K562 (cell line): ENCODE measurements around the gene EXTL1. TPM values are rescaled to one million over a fixed set of nuclear protein-coding genes. Genes with fewer than 3 reads are reported as not detected.

Source experiments
- ATAC-seq: fragments of 200-7000 bp; cut with Tn5 transposase; 3 replicates; pipeline ENCODE4 v1.9.1; 2020; ENCODE audit warnings: moderate library complexity
- BruUV-seq: library from RNA; stranded (reverse); fragments of 400-500 nt; replicated peaks from 2 replicates; lab custom pipeline; 2021; lab: Mats Ljungman, UMichigan
- CTCF ChIA-PET: fragments of 300-600 bp; formaldehyde crosslinking; extraction: SDS; loops from one replicate; lab custom pipeline; 2021; ENCODE audit warnings: low intra/inter-chr PET ratio; lab: Yijun Ruan, JAX
- POLR2A ChIA-PET: fragments of 300-600, 350-650 bp; sonication (Branson Sonifier 250); formaldehyde crosslinking; extraction: SDS; loops from one replicate; lab custom pipeline; 2021; ENCODE audit warnings: antibody characterized with exemption, inconsistent platforms; lab: Yijun Ruan, JAX
- DNase-seq, 4 experiments: peaks; one replicate each; pipeline versions ENCODE4 v3.0.0 to v3.0.0-alpha.2; 2011 to 2018; ENCODE audit warnings: low spot score in 3 of 4, mixed read lengths in 3 of 4; ENCODE audit errors: extremely low read depth in 1 of 4
- FAIRE-seq: peaks from 2 replicates; lab custom pipeline; 2011; peaks lifted over from hg19 to GRCh38; lab: Jason Lieb, UNC
- H2AFZ ChIP-seq: 2 replicates; pipeline ENCODE4 v1.6.0; 2011; ENCODE audit warnings: low read depth, low read length, control low read depth, inconsistent platforms
- H3K27ac ChIP-seq: fragments of 200-600 bp; 3 replicates; pipeline ENCODE4 v1.8.0; 2011; ENCODE audit warnings: low read depth, mild to moderate bottlenecking, control low read depth, inconsistent platforms, low read length, moderate library complexity, mixed read lengths; ENCODE audit errors: extremely low read depth
- H3K27me3 ChIP-seq, 2 experiments: fragments of 300-600 bp in 1 of 2; 2 replicates in 1 of 2; 3 replicates in 1 of 2; pipeline versions ENCODE4 v1.6.0 to v1.8.0; 2011; ENCODE audit warnings: inconsistent platforms in 2 of 2, low read length in 2 of 2, mild to moderate bottlenecking in 1 of 2, mixed read lengths in 1 of 2, moderate library complexity in 1 of 2; ENCODE audit not compliant: control insufficient read depth in 2 of 2, insufficient read depth in 2 of 2
- H3K36me3 ChIP-seq: fragments of 300-600 bp; 3 replicates; pipeline ENCODE4 v1.8.0; 2011; ENCODE audit warnings: mild to moderate bottlenecking, low read length, inconsistent platforms; ENCODE audit not compliant: control insufficient read depth, insufficient read depth
- H3K4me1 ChIP-seq, 2 experiments: fragments of 200-600 bp in 1 of 2; replicated peaks in 1 of 2; 2 replicates in 1 of 2; 3 replicates in 1 of 2; pipeline versions ENCODE4 v1.5.1 to v1.8.0; 2011; ENCODE audit warnings: inconsistent platforms in 2 of 2, low read length in 2 of 2, mild to moderate bottlenecking in 1 of 2, mixed read lengths in 1 of 2, moderate library complexity in 1 of 2; ENCODE audit not compliant: control insufficient read depth in 2 of 2, insufficient read depth in 2 of 2
- H3K4me2 ChIP-seq: 2 replicates; pipeline ENCODE4 v1.6.1; 2011; ENCODE audit warnings: low read length, control low read depth, inconsistent platforms, mixed read lengths; ENCODE audit not compliant: insufficient read depth
- H3K4me3 ChIP-seq: fragments of 200-600 bp; sonication (generic), shearing (Covaris generic); 2 replicates; pipeline ENCODE4 v1.5.1; 2016; ENCODE audit warnings: control low read depth, inconsistent platforms
- H3K79me2 ChIP-seq: fragments of 200-600 bp; 3 replicates; pipeline ENCODE4 v1.8.0; 2011; ENCODE audit warnings: low read length, inconsistent platforms; ENCODE audit not compliant: control insufficient read depth, insufficient read depth
- H3K9ac ChIP-seq, 2 experiments: 2 replicates each; pipeline versions ENCODE4 v1.6.0 to v1.6.1; 2011; ENCODE audit warnings: low read depth in 2 of 2, low read length in 2 of 2, control low read depth in 1 of 2, inconsistent platforms in 1 of 2, mild to moderate bottlenecking in 1 of 2, mixed read lengths in 1 of 2; ENCODE audit not compliant: insufficient read depth in 1 of 2
- H3K9me1 ChIP-seq: one replicate; pipeline ENCODE4 v1.6.0; 2011; ENCODE audit warnings: inconsistent platforms, mild to moderate bottlenecking, low read length, moderate library complexity; ENCODE audit not compliant: control insufficient read depth, insufficient read depth
- H3K9me3 ChIP-seq: replicated peaks from 2 replicates; pipeline ENCODE4 v1.5.1; 2011; ENCODE audit warnings: low read depth, low read length, inconsistent platforms; ENCODE audit not compliant: control insufficient read depth, insufficient read depth
- H4K20me1 ChIP-seq: replicated peaks from 2 replicates; pipeline ENCODE4 v1.6.1; 2011; ENCODE audit warnings: low read length, inconsistent platforms, mixed read lengths; ENCODE audit not compliant: control insufficient read depth, insufficient read depth
- BHLHE40 ChIP-seq: IDR thresholded peaks from 2 replicates; pipeline ENCODE4 v1.6.1; 2011; ENCODE audit warnings: low read length, improper control_type of control experiment
- CEBPB ChIP-seq: fragments of 450-650 bp; IDR thresholded peaks from 2 replicates; pipeline ENCODE4 v1.6.1; 2016; ENCODE audit warnings: missing genetic modification characterization, missing compliant biosample characterization
- EGR1 ChIP-seq: fragments of 450-650 bp; conservative IDR thresholded peaks from 2 replicates; pipeline ENCODE4 v1.6.1; 2017; ENCODE audit warnings: mild to moderate bottlenecking
- HNRNPH1 ChIP-seq: fragments of 200-400 bp; formaldehyde crosslinking; optimal IDR thresholded peaks from 2 replicates; pipeline ENCODE3; 2017; ENCODE audit warnings: low read depth, mild to moderate bottlenecking, low read length, moderate library complexity
- JUND ChIP-seq, 2 experiments: IDR thresholded peaks; 2 replicates in 1 of 2; 3 replicates in 1 of 2; pipeline ENCODE4 v1.6.1; 2011; ENCODE audit warnings: borderline replicate concordance in 2 of 2, low read depth in 2 of 2, low read length in 2 of 2, improper control_type of control experiment in 1 of 2, missing biosample characterization in 1 of 2, missing genetic modification characterization in 1 of 2, missing genetic modification reagents in 1 of 2
- KDM1A ChIP-seq, 2 experiments: fragments of 450-650 bp; IDR thresholded peaks; 2 replicates each; pipeline ENCODE4 v1.6.1; 2016; ENCODE audit warnings: mild to moderate bottlenecking in 2 of 2
- LARP7 ChIP-seq: fragments of 450-650 bp; IDR thresholded peaks from 2 replicates; pipeline ENCODE4 v1.6.1; 2016
- MYC ChIP-seq, 2 experiments: fragments of 250-450 bp in 1 of 2; sonication (Bioruptor Pico) in 1 of 2; IDR thresholded peaks; 2 replicates each; pipeline versions ENCODE4 v1.5.1 to v1.6.1; 2012 to 2021; ENCODE audit warnings: low read depth in 2 of 2, borderline replicate concordance in 1 of 2, improper control_type of control experiment in 1 of 2, low read length in 1 of 2, mild to moderate bottlenecking in 1 of 2, moderate library complexity in 1 of 2
- POLR2H ChIP-seq: IDR thresholded peaks from 2 replicates; pipeline ENCODE4 v1.6.1; 2016; ENCODE audit warnings: missing genetic modification characterization, low read depth, mild to moderate bottlenecking, control low read depth, missing compliant biosample characterization, moderate library complexity
- PRPF4 ChIP-seq: fragments of 200-400 bp; formaldehyde crosslinking; IDR thresholded peaks from one replicate; pipeline ENCODE4 v1.6.1; 2017; ENCODE audit warnings: low read length, low read depth, mild to moderate bottlenecking; ENCODE audit not compliant: insufficient read depth, poor library complexity, severe bottlenecking
- ZC3H4 ChIP-seq: sonication (generic); formaldehyde crosslinking; IDR thresholded peaks from 2 replicates; pipeline ENCODE4 v1.9.0; 2021; ENCODE audit warnings: missing genetic modification reagents, borderline replicate concordance
- ZNF146 ChIP-seq: IDR thresholded peaks from one replicate; pipeline ENCODE4 v1.6.1; 2018; ENCODE audit warnings: missing compliant biosample characterization; ENCODE audit not compliant: unreplicated experiment
- WGBS: fragments of 100-300 bp; shearing (Covaris generic); methylation state at CpG from one replicate; pipeline ENCODE4 v1.1.6; 2016; ENCODE audit warnings: low coverage, mixed read lengths; ENCODE audit not compliant: insufficient coverage; ENCODE audit errors: missing lambda C conversion rate; 5-methylcytosine and 5-hydroxymethylcytosine counted together
- in situ Hi-C: fragments of 300-500 bp; cut with MboI; formaldehyde crosslinking; loops from 4 replicates; pipeline ENCODE4 v1.15.0; 2018; ENCODE audit warnings: inconsistent platforms, mixed read lengths
- intact Hi-C: fragments of 100-400 bp; cut with micrococcal nuclease; formaldehyde crosslinking; loops from 2 replicates; pipeline ENCODE4 v1.14.2; 2022
- polyA plus RNA-seq, 8 experiments: library from polyadenylated mRNA; depleted of rRNA in 4 of 8; stranded (reverse) in 5 of 8; unstranded in 3 of 8; fragments of >200 nt; fragmentation: Nextera tagmentation in 2 of 8; fragmentation: Illumina TruSeq in 1 of 8; extraction: Ambion mirVana in 2 of 8; extraction: Trizol in 1 of 8; gene quantifications; 2 replicates each; pipeline versions ENCODE4 v1.2.1 to v1.2.3, GENCODE V29; 2011 to 2014; ENCODE audit warnings: inconsistent platforms in 1 of 8, missing spikeins in 1 of 8
- total RNA-seq, 7 experiments: library from RNA; depleted of rRNA in 6 of 7; stranded (reverse); fragments of >200 nt in 6 of 7; fragmentation: Illumina TruSeq in 2 of 7; extraction: Trizol in 2 of 7; gene quantifications; 2 replicates each; pipeline versions ENCODE4 v1.2.1 to v1.2.3, GENCODE V29; 2011 to 2021; ENCODE audit warnings: low replicate concordance in 1 of 7
- TF ChIP-seq, protein P1 (sequence below): fragments of 450-650 bp; IDR thresholded peaks from 2 replicates; pipeline ENCODE4 v1.7.1; 2018; ENCODE audit warnings: mild to moderate bottlenecking, low read depth; ENCODE audit not compliant: partially characterized antibody
- TF ChIP-seq, protein P2 (sequence below), 2 experiments: fragments of 250-450 bp in 1 of 2; fragments of 450-650 bp in 1 of 2; sonication (Bioruptor Pico) in 1 of 2; IDR thresholded peaks; 2 replicates each; pipeline versions ENCODE4 v1.6.1 to v1.8.0; 2016 to 2021; ENCODE audit warnings: mild to moderate bottlenecking in 2 of 2, moderate library complexity in 2 of 2, missing compliant biosample characterization in 1 of 2, missing genetic modification characterization in 1 of 2

The EXTL1 gene
- total and polyA plus RNA-seq, 9 of the 15 experiments (the other 6 are each of a cell fraction or from before 2014, with no cell fraction given), result 0.04 to 0.23 (median 0.08) TPM; not detected in 3

GRCh38 chr1:25996966-25997827 is 24.4 kb upstream of the EXTL1 start:
- peaks cover 40% of the 10 kb centered on the region in 2 experiments for H3K4me1 ChIP-seq
- DNase-seq (peak in 2 of 4 experiments; percentile 38 to 68), FAIRE-seq (peak; percentile 46), ATAC-seq (peak; percentile 11)
- intact Hi-C loops, result loop anchor here (10.0 kb wide), 1 partner anchor 172 kb away; no protein-coding TSS in a partner anchor
- no peaks in the 10 kb centered on the region for H3K9me3 ChIP-seq
- under 1% methylated on average over 13 of the region's 13 CpGs for WGBS
- H3K79me2 ChIP-seq, result peaks cover 8% of the 10 kb centered on the region; the same call in 1 of the 3 replicates
- peak overlapping the region; percentile 43 for H3K4me3 ChIP-seq
- peak overlapping the region; percentile 67 for H2AFZ ChIP-seq
- H3K27ac ChIP-seq, result peak overlapping the region; percentile 59
- CTCF ChIA-PET, result interaction anchor here (0.6 to 3.5 kb wide), 6 partner anchors 87 to 187 kb away, joined by 3 to 120 read pairs (median 3); partner anchors contain the start of gene STMN1
- H3K9me1 ChIP-seq, result no peaks in the 10 kb centered on the region
- POLR2A ChIA-PET, result interaction anchor here (0.6 to 5.5 kb wide), 19 partner anchors 9 to 598 kb away, joined by 3 to 89 read pairs (median 4); partner anchors contain the start of genes PAQR7 and SELENON
- no peaks in the 10 kb centered on the region for H4K20me1 ChIP-seq
- H3K9ac ChIP-seq, result peak overlapping the region; percentile 69 to 90
- in situ Hi-C loops, result loop anchor here (5.0 kb wide), 1 partner anchor 100 kb away; no protein-coding TSS in a partner anchor
- no peaks in the 10 kb centered on the region for H3K27me3 ChIP-seq
- H3K36me3 ChIP-seq, result no peaks in the 10 kb centered on the region
- BruUV-seq, result TSS peak; percentile 66
- H3K4me2 ChIP-seq, result peak overlapping the region; percentile 82
- TF ChIP-seq JUND (IDR thresholded peaks at IDR 0.05; ENCODE audit: borderline replicate concordance, low read depth, low read length) (0 out of 2 replicates have a peak, but pooled peaks have one; percentile 38), JUND (tag; IDR thresholded peaks at IDR 0.05; ENCODE audit: borderline replicate concordance, low read depth, low read length) (peak; percentile 51; the same call in 1 of the 3 replicates), POLR2H (no peak), MYC (IDR thresholded peaks at IDR 0.05; ENCODE audit: low read depth, low read length) (0 out of 2 replicates have a peak, but pooled peaks have one; percentile 30), MYC (CRISPR knock-in tag; IDR thresholded peaks at IDR 0.05; ENCODE audit: borderline replicate concordance, low read depth) (no peak), KDM1A (IDR thresholded peaks at IDR 0.05) (peak; percentile 38 to 42; a peak in 1 of 4 replicates), LARP7 (no peak), PRPF4 (no peak), HNRNPH1 (no peak), ZNF146 (CRISPR knock-in tag) (no peak), EGR1 (peak; percentile 33), ZC3H4 (CRISPR knock-in tag) (no peak), CEBPB (tag) (peak; percentile 98), BHLHE40 (no peak)
- TF ChIP-seq, protein P1, sequence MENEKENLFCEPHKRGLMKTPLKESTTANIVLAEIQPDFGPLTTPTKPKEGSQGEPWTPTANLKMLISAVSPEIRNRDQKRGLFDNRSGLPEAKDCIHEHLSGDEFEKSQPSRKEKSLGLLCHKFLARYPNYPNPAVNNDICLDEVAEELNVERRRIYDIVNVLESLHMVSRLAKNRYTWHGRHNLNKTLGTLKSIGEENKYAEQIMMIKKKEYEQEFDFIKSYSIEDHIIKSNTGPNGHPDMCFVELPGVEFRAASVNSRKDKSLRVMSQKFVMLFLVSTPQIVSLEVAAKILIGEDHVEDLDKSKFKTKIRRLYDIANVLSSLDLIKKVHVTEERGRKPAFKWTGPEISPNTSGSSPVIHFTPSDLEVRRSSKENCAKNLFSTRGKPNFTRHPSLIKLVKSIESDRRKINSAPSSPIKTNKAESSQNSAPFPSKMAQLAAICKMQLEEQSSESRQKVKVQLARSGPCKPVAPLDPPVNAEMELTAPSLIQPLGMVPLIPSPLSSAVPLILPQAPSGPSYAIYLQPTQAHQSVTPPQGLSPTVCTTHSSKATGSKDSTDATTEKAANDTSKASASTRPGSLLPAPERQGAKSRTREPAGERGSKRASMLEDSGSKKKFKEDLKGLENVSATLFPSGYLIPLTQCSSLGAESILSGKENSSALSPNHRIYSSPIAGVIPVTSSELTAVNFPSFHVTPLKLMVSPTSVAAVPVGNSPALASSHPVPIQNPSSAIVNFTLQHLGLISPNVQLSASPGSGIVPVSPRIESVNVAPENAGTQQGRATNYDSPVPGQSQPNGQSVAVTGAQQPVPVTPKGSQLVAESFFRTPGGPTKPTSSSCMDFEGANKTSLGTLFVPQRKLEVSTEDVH, result no peak
- TF ChIP-seq, protein P2, sequence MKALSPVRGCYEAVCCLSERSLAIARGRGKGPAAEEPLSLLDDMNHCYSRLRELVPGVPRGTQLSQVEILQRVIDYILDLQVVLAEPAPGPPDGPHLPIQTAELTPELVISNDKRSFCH (CRISPR knock-in tag; IDR thresholded peaks at IDR 0.05), result no peak
- TF ChIP-seq, protein P2 (tag; IDR thresholded peaks at IDR 0.05), result 0 out of 2 replicates have a peak, but pooled peaks have one; percentile 46
